GM18951 (cell line): ENCODE results near the gene GOLGA8O.
"Not testable (repeated sequence)": the region's sequence is repeated elsewhere in the genome, so short reads cannot be mapped to it uniquely, and the experiment has no call there.

Experiments
- in situ Hi-C: fragments of 300-500 bp; cut with MboI; formaldehyde crosslinking; loops from one replicate; pipeline ENCODE4 v1.12.0; 2022; ENCODE audit warnings: low sequenced_read_pairs, mixed read lengths, inconsistent platforms; ENCODE audit not compliant: unreplicated experiment

Gene GOLGA8O

GRCh38 chr15:32455534-32455933, at the start of gene GOLGA8O:
Gene GOLGA8O, minus strand, starts transcription at chr15:32455634. Its CDS starts 98 bp downstream, at chr15:32455536.
- in situ Hi-C loops = not testable (repeated sequence)

GRCh38 chr15:32504152-32504811, 48.8 kb upstream of the GOLGA8O start:
- in situ Hi-C loops = not testable (repeated sequence)

- in situ Hi-C loops = not testable (repeated sequence)
These were observed 47.5 kb upstream of the GOLGA8O start for GRCh38 chr15:32502946-32503345.

GRCh38 chr15:32492768-32493167, 37.3 kb upstream of the GOLGA8O start:
- in situ Hi-C loops = not testable (repeated sequence)

- in situ Hi-C loops = not testable (repeated sequence)
These were observed 31.0 kb upstream of the GOLGA8O start for GRCh38 chr15:32486474-32486873.

GRCh38 chr15:32483377-32483776, 27.9 kb upstream of the GOLGA8O start:
- in situ Hi-C loops = not testable (repeated sequence)

- in situ Hi-C loops = not testable (repeated sequence)
These were observed 26.2 kb upstream of the GOLGA8O start for GRCh38 chr15:32481683-32482082.

- in situ Hi-C loops = not testable (repeated sequence)
These were observed 12.6 kb upstream of the GOLGA8O start for GRCh38 chr15:32468076-32468475.

GRCh38 chr15:32440445-32440977, 14.9 kb downstream of the GOLGA8O start:
- in situ Hi-C loops = not testable (repeated sequence)

- in situ Hi-C loops = not testable (repeated sequence)
These were observed 21.1 kb downstream of the GOLGA8O start for GRCh38 chr15:32434102-32434963.

- in situ Hi-C loops = not testable (repeated sequence)
These were observed 27.8 kb downstream of the GOLGA8O start for GRCh38 chr15:32427635-32428034.

- in situ Hi-C loops = not testable (repeated sequence)
These were observed 28.9 kb downstream of the GOLGA8O start for GRCh38 chr15:32426511-32426910.

GRCh38 chr15:32407903-32408302, 47.5 kb downstream of the GOLGA8O start:
- in situ Hi-C loops = not testable (repeated sequence)

GRCh38 chr15:32403192-32403591, 52.2 kb downstream of the GOLGA8O start, which contains the start of gene GOLGA8K:
Gene GOLGA8K, minus strand, starts transcription at chr15:32403292. Its CDS starts 98 bp downstream, at chr15:32403194.
- in situ Hi-C loops = not testable (repeated sequence)

GRCh38 chr15:32396522-32396921, 58.9 kb downstream of the GOLGA8O start:
- in situ Hi-C loops = not testable (repeated sequence)
